Activated gamma-delta T cell treated with Interleukin-2 at 50 U/mL for 16 hours (primary cell): ENCODE results near the gene PGM2L1.
"Not testable (repeated sequence)": the region's sequence is repeated elsewhere in the genome, so short reads cannot be mapped to it uniquely, and the experiment has no call there.

Experiments used
- DNase-seq: peaks from one replicate; pipeline ENCODE4 v3.0.0-alpha.2; 2020

PGM2L1 gene

DNA sequence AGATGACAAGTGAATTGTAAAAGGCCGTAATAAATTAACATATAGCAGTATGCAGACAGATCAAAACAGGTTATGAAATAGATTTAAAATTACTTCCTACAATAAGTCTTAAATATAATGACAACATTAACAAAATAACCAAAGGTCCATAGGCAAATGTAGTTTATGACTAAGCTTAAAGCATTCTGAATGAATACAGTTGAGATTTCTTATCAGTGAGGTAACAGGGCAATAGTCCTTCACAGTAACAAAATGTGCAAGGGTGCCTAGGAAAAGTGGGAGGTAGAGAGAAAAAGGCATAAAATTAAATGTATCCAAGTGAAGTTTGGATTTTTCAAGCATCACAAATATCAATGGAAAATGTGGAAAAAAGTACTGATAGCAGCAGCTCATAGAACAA, 65.9 kb downstream of the PGM2L1 start:
- DNase-seq = no peak

DNA sequence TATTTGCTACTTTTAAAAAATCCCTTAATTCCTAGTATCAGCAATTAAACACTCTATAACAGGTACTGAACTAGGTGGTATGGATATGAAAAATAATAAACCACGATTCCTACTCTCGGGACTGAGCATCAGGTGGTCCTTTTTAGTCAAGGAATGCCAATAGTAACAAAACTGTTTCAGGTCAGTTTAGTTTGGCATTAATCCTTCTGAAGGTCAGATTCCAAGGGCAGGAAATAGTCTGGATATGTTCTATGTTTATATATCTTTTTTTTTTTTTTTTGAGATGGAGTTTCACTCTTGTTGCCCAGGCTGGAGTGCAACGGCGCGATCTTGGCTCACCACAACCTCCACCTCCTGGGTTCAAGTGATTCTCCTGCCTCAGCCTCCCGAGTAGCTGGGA, 67.2 kb downstream of the PGM2L1 start:
- not testable (repeated sequence) for DNase-seq

DNA sequence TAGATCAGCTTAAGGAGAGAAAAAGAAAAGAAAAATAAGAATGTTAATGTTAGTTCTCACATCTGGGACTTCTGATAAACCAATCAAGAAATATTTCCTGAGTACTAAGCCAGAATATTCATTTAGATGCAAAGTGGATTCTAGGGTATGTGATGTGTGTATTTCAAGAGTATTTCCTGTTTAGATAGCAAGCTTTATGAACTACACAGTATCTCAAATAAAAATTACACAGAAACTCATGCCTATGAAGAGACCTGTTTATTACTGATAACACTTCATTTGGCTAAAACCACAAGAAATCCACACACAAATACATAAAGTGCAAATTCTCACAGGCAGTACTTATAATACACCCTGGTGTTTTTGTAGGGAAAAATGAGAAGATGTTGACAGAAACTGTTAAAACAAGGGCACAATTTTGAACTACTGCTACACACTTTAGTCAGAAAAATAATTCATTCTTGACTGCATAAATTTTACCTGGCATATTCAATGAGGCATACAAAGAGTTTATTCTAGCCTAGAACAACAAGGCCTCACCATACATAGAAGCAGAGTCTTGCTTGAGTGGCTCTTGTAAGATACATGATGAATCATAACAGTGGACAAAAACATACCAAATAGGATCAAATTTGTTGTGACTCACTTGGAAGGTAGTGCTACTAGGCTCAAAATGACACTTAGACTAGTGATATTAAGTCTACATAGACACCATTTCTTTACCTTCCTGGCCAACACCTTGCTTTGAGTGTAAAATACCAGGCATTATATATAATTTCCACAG, 68.0 kb downstream of the PGM2L1 start:
- no peak for DNase-seq

GRCh38 chr11:74327076-74327475, 71.2 kb downstream of the PGM2L1 start:
- DNase-seq = no peak

DNA sequence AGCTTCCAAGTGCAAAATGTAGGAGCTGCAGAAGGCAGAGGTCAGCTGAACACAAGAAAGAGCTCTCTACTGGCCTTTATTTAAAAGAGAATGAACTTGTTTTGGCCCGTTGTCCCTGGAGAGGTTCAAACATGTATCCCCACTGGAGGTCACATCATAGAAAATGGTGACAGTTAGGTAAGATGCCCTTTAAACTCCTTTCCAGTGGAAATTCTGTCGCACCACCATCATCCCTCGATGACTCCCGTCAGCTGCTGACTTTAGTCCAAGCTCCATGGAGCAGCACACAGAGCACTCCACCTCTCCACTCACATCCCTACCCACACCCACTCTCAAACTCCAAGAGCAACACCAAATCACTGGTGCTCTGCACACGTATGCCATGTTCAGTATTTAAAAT, 71.6 kb downstream of the PGM2L1 start:
- no peak for DNase-seq

DNA sequence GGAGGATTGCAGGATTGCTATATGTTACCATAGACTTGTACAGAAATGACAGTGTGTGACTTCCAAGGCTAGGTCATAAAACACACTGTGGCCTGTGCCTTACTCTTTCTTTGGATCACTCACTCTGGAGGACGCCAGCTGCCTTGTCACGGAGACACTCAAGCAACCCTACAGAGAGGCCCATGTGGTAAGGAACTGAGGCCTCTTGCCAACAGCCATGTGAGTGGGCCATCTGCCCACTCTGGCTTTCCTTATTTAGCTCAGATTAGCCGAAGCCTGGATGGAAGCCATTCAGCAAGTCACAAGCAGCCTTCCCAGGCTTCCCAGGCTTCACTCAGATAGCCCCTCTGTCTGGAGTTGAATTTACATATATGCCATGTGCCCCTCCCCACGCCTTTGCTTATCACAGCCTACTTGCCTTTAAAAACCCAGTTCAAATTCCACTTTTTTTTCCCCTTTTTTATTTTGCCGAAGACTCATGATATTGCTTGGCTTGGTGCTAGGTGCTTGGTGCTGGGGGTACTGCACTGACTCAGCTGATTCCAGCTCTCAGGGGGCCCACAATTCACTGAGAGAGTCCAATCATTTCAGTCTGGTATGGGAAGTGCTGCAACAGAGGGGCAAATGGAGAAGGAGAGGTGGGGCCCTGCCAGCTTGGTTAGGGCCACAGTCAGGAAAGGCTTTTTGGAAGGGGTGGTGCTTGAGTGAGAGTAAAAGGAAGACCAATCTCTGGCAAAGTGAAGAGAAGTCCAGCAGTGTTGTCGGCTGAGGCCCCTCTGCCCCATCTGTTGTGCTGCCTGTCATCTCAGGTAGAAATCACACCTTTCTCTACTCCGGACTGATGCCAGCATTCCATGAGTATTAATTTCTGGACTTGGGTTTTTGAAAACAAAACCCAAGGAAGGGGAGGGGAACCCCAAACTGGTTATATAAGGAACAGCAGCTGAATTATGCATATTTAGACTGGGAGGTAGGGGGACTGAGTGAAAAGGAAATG, 72.3 kb downstream of the PGM2L1 start:
- no peak for DNase-seq

DNA sequence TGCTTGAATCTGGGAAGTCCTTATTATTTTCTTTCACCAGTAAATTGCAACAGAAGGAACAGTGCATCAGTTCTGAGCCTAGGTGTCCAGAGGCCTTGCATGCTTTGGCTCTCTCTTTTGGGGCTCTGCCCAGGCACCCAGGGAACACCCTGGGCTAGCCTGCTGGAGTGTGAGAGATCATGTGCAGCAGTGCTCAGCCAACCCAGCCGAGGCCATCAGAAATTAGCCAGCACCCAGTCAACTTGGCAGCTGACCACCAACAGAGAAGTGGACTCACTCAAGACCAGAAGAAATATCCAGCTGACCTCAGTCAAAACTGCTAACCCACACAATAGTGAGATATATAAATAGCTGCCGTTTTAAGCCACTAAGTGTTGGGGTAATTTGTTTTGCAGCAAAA, 75.6 kb downstream of the PGM2L1 start:
- no peak for DNase-seq

- no peak for DNase-seq
Observed at GRCh38 chr11:74321487-74322188, 76.6 kb downstream of the PGM2L1 start.

DNA sequence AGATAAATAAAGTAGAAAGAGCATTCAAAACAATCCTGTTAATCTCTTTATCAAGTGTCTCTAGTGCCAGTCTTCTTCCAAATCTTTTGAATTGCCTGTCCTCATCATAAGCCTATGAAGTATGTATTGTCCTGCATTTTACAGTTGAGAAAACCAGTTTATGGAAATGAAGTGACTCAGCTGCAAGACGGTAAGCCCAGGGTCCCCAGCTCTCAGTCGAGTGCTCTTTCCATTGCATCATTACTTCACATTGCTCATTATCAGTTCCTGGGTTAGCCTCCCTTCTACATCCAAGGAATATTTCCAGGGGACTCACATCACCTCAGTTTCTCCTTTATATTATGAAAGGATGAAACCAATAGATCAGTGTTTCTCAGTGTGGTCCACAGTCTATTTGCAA, 77.7 kb downstream of the PGM2L1 start:
- no peak for DNase-seq

GRCh38 chr11:74319139-74319816, 79.0 kb downstream of the PGM2L1 start:
- DNase-seq = no peak

GRCh38 chr11:74318241-74318932, 79.8 kb downstream of the PGM2L1 start:
- DNase-seq = no peak

GRCh38 chr11:74316772-74317505, 81.3 kb downstream of the PGM2L1 start:
- DNase-seq = no peak

DNA sequence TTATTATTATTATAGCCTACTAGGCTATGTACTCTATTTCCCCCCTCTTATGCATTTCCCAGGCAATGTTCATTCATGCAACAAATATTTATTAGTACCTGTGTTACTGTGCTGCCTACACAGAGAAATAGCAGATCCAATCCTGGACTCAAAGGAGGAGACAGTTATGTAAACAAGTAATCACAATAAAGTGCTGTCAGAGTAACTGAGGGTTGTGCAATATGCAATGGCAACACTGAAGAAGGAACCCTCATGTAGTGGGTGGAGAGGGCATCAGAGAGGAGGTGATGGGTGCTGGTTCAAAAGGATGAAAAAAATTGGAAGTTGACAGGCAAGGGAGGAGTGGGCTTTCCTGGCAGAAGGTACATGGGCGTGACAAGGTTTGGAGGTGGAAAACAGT, 85.9 kb downstream of the PGM2L1 start:
- no peak for DNase-seq

- peak; percentile 32 for DNase-seq
Observed at GRCh38 chr11:74311352-74311926, 86.8 kb downstream of the PGM2L1 start, which contains the start of gene P4HA3. P4HA3 (minus strand) TSS chr11:74311640; CDS start chr11:74311611, 29 bp downstream.

- DNase-seq = no peak
Observed at GRCh38 chr11:74310857-74311256, 87.4 kb downstream of the PGM2L1 start.

DNA sequence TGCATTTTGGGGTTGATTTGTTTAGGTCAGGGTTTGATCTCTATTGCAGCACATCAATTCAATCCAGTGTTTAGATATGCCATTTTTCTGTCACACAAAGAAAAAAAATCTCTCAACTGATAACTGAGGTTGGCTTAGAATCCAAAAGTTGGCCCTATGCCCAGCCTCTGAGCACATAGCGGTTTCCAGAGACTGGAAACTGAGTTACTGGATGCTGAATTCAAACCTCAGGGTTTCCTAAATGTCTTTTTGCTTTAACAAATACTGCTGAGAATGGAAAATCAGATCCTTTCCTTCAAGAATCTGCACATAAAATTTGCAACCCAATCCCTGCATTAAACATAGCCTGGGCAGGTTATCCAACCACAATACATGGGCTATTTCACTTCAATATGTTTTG, 90.8 kb downstream of the PGM2L1 start:
- DNase-seq = no peak

DNA sequence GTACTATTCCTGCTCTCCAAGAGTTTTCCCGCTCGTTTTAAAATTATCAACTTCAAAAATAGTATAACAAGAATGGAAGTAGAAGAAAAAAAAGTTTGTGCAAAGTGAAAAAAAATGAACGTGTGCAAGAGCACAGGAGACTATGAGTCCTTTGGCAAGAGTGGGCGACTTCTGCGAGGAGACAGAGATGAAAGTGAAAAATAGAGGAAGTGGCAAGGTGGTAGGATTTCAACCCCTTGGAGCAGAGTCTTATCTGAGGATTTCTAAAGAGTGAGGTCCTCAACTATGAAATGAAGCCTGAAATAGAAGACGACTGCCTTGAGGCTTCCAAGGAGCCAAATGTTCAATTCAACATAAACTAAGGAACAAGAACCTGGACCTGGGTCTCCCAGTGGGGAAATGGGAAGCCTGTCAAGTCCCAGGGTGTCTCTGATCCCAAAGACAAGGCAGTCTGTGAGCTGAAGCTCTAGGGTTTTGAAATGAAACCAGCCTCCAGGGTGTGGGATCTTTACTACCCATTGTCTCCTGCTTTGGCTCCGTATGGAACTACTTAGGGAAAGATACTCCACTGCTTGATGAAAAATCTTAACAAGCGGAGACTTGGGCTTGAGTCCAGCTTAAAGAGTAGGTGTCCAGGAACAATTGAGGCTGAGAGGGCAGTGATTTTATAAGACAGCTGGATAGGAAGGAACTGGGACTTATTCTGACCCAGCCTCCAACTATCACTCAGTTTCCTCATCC, 91.6 kb downstream of the PGM2L1 start:
- DNase-seq = no peak

DNA sequence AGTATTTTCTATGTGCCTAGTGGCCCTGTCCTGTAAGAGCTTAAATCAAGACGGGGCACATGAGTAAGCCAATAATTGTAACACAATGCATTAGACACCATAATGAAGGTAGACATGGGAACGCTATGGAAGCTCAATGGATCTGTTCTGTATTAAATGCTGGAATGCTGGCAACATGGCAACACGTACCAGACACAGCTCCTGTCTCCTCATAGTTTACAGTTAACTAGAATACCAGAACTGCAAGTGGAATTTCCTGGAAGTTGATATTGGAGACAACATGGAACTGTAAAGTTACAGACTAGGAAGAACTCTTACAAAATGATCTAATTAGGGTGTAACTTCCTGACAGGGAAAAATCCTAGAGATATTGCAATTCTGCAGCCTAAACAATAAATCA, 99.2 kb downstream of the PGM2L1 start:
- no peak for DNase-seq

- no peak for DNase-seq
Observed at GRCh38 chr11:74297484-74297883, 100.7 kb downstream of the PGM2L1 start.

GRCh38 chr11:74288911-74289310, 109.3 kb downstream of the PGM2L1 start:
- DNase-seq = no peak
